ENCODE measurements around the gene ARL16. TPM values are rescaled to one million over a fixed set of nuclear protein-coding genes. Genes with fewer than 3 reads are reported as not detected.

The ARL16 gene
- total and polyA plus RNA-seq, 4 donors, result 7.9 to 24.3 (median 11.3) TPM

GRCh38 chr17:81714412-81715106 is 31.0 kb upstream of the ARL16 start:
- no peaks in the 10 kb centered on the region for H3K9me3 ChIP-seq (ENCODE audit: control insufficient read depth in 4 of 4, low read length in 3 of 4)
- no peak for TF ChIP-seq ZBTB33 (IDR thresholded peaks at IDR 0.05)
- no peak for TF ChIP-seq RAD21 (IDR thresholded peaks at IDR 0.05)
- no peak for TF ChIP-seq MAX (IDR thresholded peaks at IDR 0.05)
- no peak for TF ChIP-seq HNF4A (conservative IDR thresholded peaks at IDR 0.05)
- TF ChIP-seq RXRA (IDR thresholded peaks at IDR 0.05), result no peak
- no peak for TF ChIP-seq FOXA2 (IDR thresholded peaks at IDR 0.05)
- TF ChIP-seq SP1 (IDR thresholded peaks at IDR 0.05), result no peak
- TF ChIP-seq REST (IDR thresholded peaks at IDR 0.05), result no peak
- TF ChIP-seq EGR1 (IDR thresholded peaks at IDR 0.05; ENCODE audit: low read depth in 2 of 2), result no peak
- TF ChIP-seq JUND (IDR thresholded peaks at IDR 0.05), result no peak
- no peak for TF ChIP-seq GABPA (IDR thresholded peaks at IDR 0.05 in 1 of 2, conservative IDR thresholded peaks at IDR 0.05 in 1 of 2)
- TF ChIP-seq NR2F2 (IDR thresholded peaks at IDR 0.05), result no peak
- TF ChIP-seq HNF4G (IDR thresholded peaks at IDR 0.05), result no peak
- TF ChIP-seq YY1 (IDR thresholded peaks at IDR 0.05), result no peak
- TF ChIP-seq TAF1 (conservative IDR thresholded peaks at IDR 0.05), result no peak
- no peak for TF ChIP-seq ATF3 (IDR thresholded peaks at IDR 0.05)
- TF ChIP-seq FOXA1 (IDR thresholded peaks at IDR 0.05), result no peak
- TF ChIP-seq CTCF (IDR thresholded peaks at IDR 0.05; ENCODE audit: low read depth, low read length, missing input control), result no peak
- DNase-seq (ENCODE audit: low spot score), result no peak
- 80% methylated on average over 39 of the region's 39 CpGs for WGBS
- peak overlapping the region; percentile 18 to 85 (median 73) for H3K4me3 ChIP-seq (ENCODE audit: low read depth in 1 of 3, low read length in 3 of 3)
- peak overlapping the region; percentile 72 to 79 for H3K27ac ChIP-seq (ENCODE audit: low read depth in 1 of 2, low read length in 2 of 2)
- peaks cover 18 to 58% (median 41%) of the 10 kb centered on the region in 4 donors for H3K4me1 ChIP-seq (ENCODE audit: control insufficient read depth in 4 of 4, insufficient read depth in 4 of 4, low read length in 3 of 4)
- no peaks in the 10 kb centered on the region for H3K27me3 ChIP-seq (ENCODE audit: control insufficient read depth in 4 of 4, insufficient read depth in 4 of 4, low read length in 3 of 4)
- H3K36me3 ChIP-seq (ENCODE audit: control insufficient read depth in 4 of 4, insufficient read depth in 3 of 4, low read depth in 1 of 4, low read length in 3 of 4), result peaks cover 0 to 7% (median 4%) of the 10 kb centered on the region in 4 donors
- peak overlapping the region in 1 of 2 donors; percentile 41 for H3K9ac ChIP-seq (ENCODE audit: low read depth in 1 of 2, low read length in 2 of 2)
